Measurements from ENCODE around the gene FN1.

- no peak for TF ChIP-seq CTCF (conservative IDR thresholded peaks at IDR 0.05; ENCODE audit: low read depth, low read length)
- TF ChIP-seq EZH2 (IDR thresholded peaks at IDR 0.05; ENCODE audit: borderline replicate concordance, low read depth, low read length, poor library complexity, severe bottlenecking), result no peak
Observed at GRCh38 chr2:215361211-215361875, 74.5 kb downstream of the FN1 start.
